Small intestine (tissue), 7 donors: ENCODE results near the gene LACRT. TPM values are rescaled to one million over a fixed set of nuclear protein-coding genes. Genes with fewer than 3 reads are reported as not detected.
A peak's percentile ranks its signal among the peaks of the same experiment; 100 is the strongest.

Experiments
- DNase-seq, 2 donors: peaks; one replicate each; pipeline versions ENCODE4 v3.0.0 to v3.0.0-alpha.2; 2013
- FAIRE-seq: peaks from 2 replicates; lab custom pipeline; 2012; peaks lifted over from hg19 to GRCh38; lab: Jason Lieb, UNC
- H3K27ac ChIP-seq, 3 donors: one replicate each; pipeline ENCODE4 v1.5.1; 2013; ENCODE audit warnings: low read length in 2 of 3, mild to moderate bottlenecking in 2 of 3, control low read depth in 1 of 3, inconsistent platforms in 1 of 3, low read depth in 1 of 3, moderate library complexity in 1 of 3
- H3K27me3 ChIP-seq, 3 donors: one replicate each; pipeline ENCODE4 v1.6.1; 2013; ENCODE audit warnings: low read length in 3 of 3, inconsistent platforms in 1 of 3; ENCODE audit not compliant: control insufficient read depth in 3 of 3, insufficient read depth in 3 of 3
- H3K36me3 ChIP-seq, 3 donors: one replicate each; pipeline ENCODE4 v1.6.1; 2013; ENCODE audit warnings: low read length in 3 of 3, inconsistent platforms in 1 of 3, low read depth in 1 of 3, mild to moderate bottlenecking in 1 of 3, moderate library complexity in 1 of 3; ENCODE audit not compliant: control insufficient read depth in 3 of 3, insufficient read depth in 2 of 3
- H3K4me1 ChIP-seq, 3 donors: one replicate each; pipeline ENCODE4 v1.6.1; 2013; ENCODE audit warnings: low read length in 2 of 3, inconsistent platforms in 1 of 3, low read depth in 1 of 3, mild to moderate bottlenecking in 1 of 3, moderate library complexity in 1 of 3; ENCODE audit not compliant: control insufficient read depth in 3 of 3, insufficient read depth in 2 of 3
- H3K4me3 ChIP-seq, 3 donors: one replicate each; pipeline ENCODE4 v1.5.1; 2013; ENCODE audit warnings: low read length in 3 of 3, control low read depth in 1 of 3, inconsistent platforms in 1 of 3, low read depth in 1 of 3, mild to moderate bottlenecking in 1 of 3, moderate library complexity in 1 of 3
- H3K9me3 ChIP-seq, 2 donors: one replicate each; pipeline ENCODE4 v1.6.1; 2013; ENCODE audit warnings: low read depth in 1 of 2, low read length in 1 of 2; ENCODE audit not compliant: control insufficient read depth in 2 of 2, insufficient read depth in 1 of 2
- WGBS, 3 donors: extraction: QIAGEN DNeasy Blood & Tissue Kit; methylation state at CpG; one replicate each; pipeline ENCODE4 v1.1.7; 2013; 5-methylcytosine and 5-hydroxymethylcytosine counted together
- polyA plus RNA-seq, 4 donors: library from polyadenylated mRNA; stranded (reverse) in 3 of 4; unstranded in 1 of 4; fragments of 200-250 nt in 3 of 4; fragments of 120-200 nt in 1 of 4; gene quantifications; one replicate each; pipeline versions ENCODE4 v1.2.1 to v1.2.3, GENCODE V29; 2013
- donor health status: healthy with polysubstance abuse.
- donor health status: control.
- donor health status: control.
- donor health status: Bipolar disorder and iron deficiency.
- donor health status: healthy.

LACRT gene
- polyA plus RNA-seq, 4 donors: not detected

GRCh38 chr12:54603872-54604271 lies 30.8 kb downstream of the LACRT start:
- no peak overlapping the region for H3K4me3 ChIP-seq
- no peaks in the 10 kb centered on the region for H3K9me3 ChIP-seq
- DNase-seq (no peak), FAIRE-seq (no peak)
- peaks cover 0 to 7% (median 0%) of the 10 kb centered on the region in 3 donors for H3K27me3 ChIP-seq
- H3K27ac ChIP-seq: no peak overlapping the region
- H3K36me3 ChIP-seq: no peaks in the 10 kb centered on the region
- H3K4me1 ChIP-seq: no peaks in the 10 kb centered on the region
- WGBS, 3 donors: 87 to 92% (median 91%) methylated on average over 5 of the region's 5 CpGs

GRCh38 chr12:54603173-54603814 lies 31.4 kb downstream of the LACRT start:
- 20 to 27% (median 24%) methylated on average over 8 of the region's 8 CpGs for WGBS, 3 donors
- no peaks in the 10 kb centered on the region for H3K36me3 ChIP-seq
- DNase-seq: peak; percentile 59 to 80
- no peaks in the 10 kb centered on the region for H3K4me1 ChIP-seq
- H3K27me3 ChIP-seq: peaks cover 0 to 1% (median 0%) of the 10 kb centered on the region in 3 donors
- no peak for FAIRE-seq
- H3K27ac ChIP-seq: no peak overlapping the region
- no peaks in the 10 kb centered on the region for H3K9me3 ChIP-seq
- no peak overlapping the region for H3K4me3 ChIP-seq

GRCh38 chr12:54602661-54603060 lies 32.0 kb downstream of the LACRT start:
- 48 to 60% (median 49%) methylated on average over 2 of the region's 2 CpGs for WGBS, 3 donors
- H3K27me3 ChIP-seq: no peaks in the 10 kb centered on the region
- no peak for FAIRE-seq

DNA sequence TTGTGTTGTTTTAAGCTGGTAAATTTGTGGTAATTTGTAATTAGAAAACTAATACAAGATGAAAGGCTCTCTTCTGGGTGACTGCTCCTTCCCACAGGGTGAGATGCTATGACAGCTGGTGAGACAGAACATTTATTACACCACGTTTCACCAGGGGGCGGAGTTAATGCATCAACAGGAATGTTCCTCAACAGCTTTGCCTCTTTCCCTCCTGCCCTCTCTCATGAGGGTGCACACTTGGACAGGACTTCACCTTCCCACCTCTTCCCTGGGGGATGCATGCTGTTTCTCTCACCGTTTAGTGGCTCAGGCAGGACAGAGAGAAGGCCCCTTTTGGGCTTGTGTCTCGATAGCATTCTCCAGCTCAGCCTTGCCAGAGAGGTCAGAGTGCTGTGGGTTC lies 32.9 kb downstream of the LACRT start:
- Histone ChIP-seq H3K36me3 (no peaks in the 10 kb centered on the region), H3K4me3 (no peak overlapping the region), H3K27ac (no peak overlapping the region), H3K4me1 (no peaks in the 10 kb centered on the region), H3K27me3 (no peaks in the 10 kb centered on the region), H3K9me3 (no peaks in the 10 kb centered on the region)
- FAIRE-seq (no peak), DNase-seq (no peak)
- 43 to 57% (median 46%) methylated on average over 4 of the region's 4 CpGs for WGBS, 3 donors

More at GRCh38 chr12:54602661-54603060, 32.0 kb downstream of the LACRT start:
- no peak for DNase-seq
- H3K9me3 ChIP-seq: no peaks in the 10 kb centered on the region
- H3K27ac ChIP-seq: no peak overlapping the region
- H3K36me3 ChIP-seq: no peaks in the 10 kb centered on the region
- no peak overlapping the region for H3K4me3 ChIP-seq
- H3K4me1 ChIP-seq: no peaks in the 10 kb centered on the region

GRCh38 chr12:54598970-54599369 lies 35.7 kb downstream of the LACRT start:
- H3K36me3 ChIP-seq: no peaks in the 10 kb centered on the region
- peaks cover 0 to 3% (median 0%) of the 10 kb centered on the region in 3 donors for H3K4me1 ChIP-seq
- 83 to 89% (median 83%) methylated on average over 5 of the region's 5 CpGs for WGBS, 3 donors
- no peak overlapping the region for H3K4me3 ChIP-seq
- H3K27me3 ChIP-seq: no peaks in the 10 kb centered on the region
- no peak overlapping the region for H3K27ac ChIP-seq
- FAIRE-seq: no peak
- H3K9me3 ChIP-seq: no peaks in the 10 kb centered on the region
- no peak for DNase-seq

DNA sequence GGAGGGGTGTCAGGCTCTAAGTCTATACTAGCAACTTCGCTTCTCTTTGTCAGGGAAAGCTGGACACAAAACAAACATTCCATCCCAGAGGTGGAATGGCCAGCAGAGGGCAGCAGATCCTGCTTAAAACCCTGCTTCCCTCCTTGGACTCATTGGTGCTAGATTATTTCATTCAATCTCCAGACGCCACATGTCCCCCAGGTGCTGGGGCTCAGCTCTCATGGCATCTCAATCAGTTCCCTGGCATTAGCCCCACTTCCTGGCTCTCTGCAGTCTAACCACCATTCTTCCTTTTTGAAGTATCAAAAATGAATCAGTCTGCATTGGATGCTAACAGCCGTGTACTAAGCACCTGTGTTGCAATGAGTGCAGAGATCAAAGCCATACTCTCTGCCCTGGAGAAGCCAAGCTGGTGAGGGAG lies 38.2 kb downstream of the LACRT start:
- H3K4me1 ChIP-seq: peaks cover 0 to 9% (median 0%) of the 10 kb centered on the region in 3 donors
- H3K9me3 ChIP-seq: no peaks in the 10 kb centered on the region
- FAIRE-seq (no peak), DNase-seq (peak; percentile 66 to 83)
- no peak overlapping the region for H3K27ac ChIP-seq
- no peaks in the 10 kb centered on the region for H3K27me3 ChIP-seq
- 6 to 18% (median 11%) methylated on average over 3 of the region's 3 CpGs for WGBS, 3 donors
- no peak overlapping the region for H3K4me3 ChIP-seq
- no peaks in the 10 kb centered on the region for H3K36me3 ChIP-seq

DNA sequence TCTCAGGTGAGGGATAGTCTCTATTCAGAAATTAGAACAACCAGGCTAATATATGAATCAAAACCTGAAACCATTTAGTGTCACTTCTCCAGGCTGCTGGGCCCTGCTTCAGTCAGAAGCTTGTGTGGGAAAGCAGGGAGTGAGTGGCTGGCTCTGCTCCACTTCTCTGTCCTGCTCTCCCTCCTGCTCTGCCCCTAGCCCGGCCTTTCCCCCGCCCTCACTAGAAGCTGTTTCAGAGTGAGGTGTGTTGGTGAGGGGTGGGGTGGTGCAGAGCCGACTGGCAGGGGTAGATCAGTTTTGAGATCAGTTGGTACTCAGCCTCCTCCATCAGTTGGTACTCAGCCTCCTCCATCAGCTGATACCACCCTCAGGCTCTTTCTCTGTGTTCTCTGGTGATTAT lies 39.2 kb downstream of the LACRT start:
- Histone ChIP-seq H3K4me1 (peaks cover 0 to 12% (median 0%) of the 10 kb centered on the region in 3 donors), H3K36me3 (no peaks in the 10 kb centered on the region), H3K4me3 (no peak overlapping the region), H3K27ac (no peak overlapping the region), H3K27me3 (no peaks in the 10 kb centered on the region), H3K9me3 (no peaks in the 10 kb centered on the region)
- WGBS, 3 donors: 61 to 88% (median 66%) methylated on average over 3 of the region's 3 CpGs
- DNase-seq (no peak), FAIRE-seq (no peak)

- Histone ChIP-seq H3K4me1 (peaks cover 0 to 17% (median 0%) of the 10 kb centered on the region in 3 donors), H3K4me3 (no peak overlapping the region), H3K27ac (no peak overlapping the region), H3K36me3 (no peaks in the 10 kb centered on the region), H3K9me3 (no peaks in the 10 kb centered on the region), H3K27me3 (peaks cover 0 to 4% (median 0%) of the 10 kb centered on the region in 3 donors)
- WGBS, 3 donors: 32 to 56% (median 36%) methylated on average over 5 of the region's 5 CpGs
- DNase-seq (peak in 1 of 2 donors; percentile 40), FAIRE-seq (no peak)
Observed at GRCh38 chr12:54593725-54594124, 41.0 kb downstream of the LACRT start.
